ENCODE results near the gene ZYG11A. TPM values are rescaled to one million over a fixed set of nuclear protein-coding genes. Genes with fewer than 3 reads are reported as not detected.

The ZYG11A gene
- polyA plus RNA-seq, 2 of the 4 experiments (the other 2 are of a cell fraction): 2.6 to 4.8 TPM

GRCh38 chr1:52880206-52880605 is 37.6 kb downstream of the ZYG11A start:
- no peak overlapping the region for H3K4me3 ChIP-seq
- DNase-seq (ENCODE audit: low read depth in 1 of 2, low spot score in 1 of 2): no peak
- TF ChIP-seq TFCP2L1 (CRISPR knock-in tag; IDR thresholded peaks at IDR 0.05) (no peak), KDM5A (IDR thresholded peaks at IDR 0.05) (no peak), HMGXB4 (CRISPR knock-in tag; IDR thresholded peaks at IDR 0.05; ENCODE audit: borderline replicate concordance) (no peak), CBX8 (IDR thresholded peaks at IDR 0.05) (no peak), PHF8 (IDR thresholded peaks at IDR 0.05; ENCODE audit: borderline replicate concordance, low read depth) (no peak), SREBF2 (IDR thresholded peaks at IDR 0.05) (no peak), NPAS2 (CRISPR knock-in tag; IDR thresholded peaks at IDR 0.05; ENCODE audit: borderline replicate concordance) (no peak), KDM1A (IDR thresholded peaks at IDR 0.05; ENCODE audit: low read depth) (no peak), RNF2 (IDR thresholded peaks at IDR 0.05; ENCODE audit: borderline replicate concordance, low read depth) (no peak), RARB (CRISPR knock-in tag; IDR thresholded peaks at IDR 0.05) (no peak), ZC3H11A (IDR thresholded peaks at IDR 0.05) (no peak), HDAC2 (IDR thresholded peaks at IDR 0.05) (no peak), MAZ (IDR thresholded peaks at IDR 0.05; ENCODE audit: borderline replicate concordance, low read depth, low read length) (no peak), USF2 (IDR thresholded peaks at IDR 0.05) (no peak), ELK1 (IDR thresholded peaks at IDR 0.05; ENCODE audit: low read depth, low read length) (no peak), RAD21 (conservative IDR thresholded peaks at IDR 0.05 in 1 of 2, IDR thresholded peaks at IDR 0.05 in 1 of 2) (no peak)
- TF ChIP-seq, protein P1, sequence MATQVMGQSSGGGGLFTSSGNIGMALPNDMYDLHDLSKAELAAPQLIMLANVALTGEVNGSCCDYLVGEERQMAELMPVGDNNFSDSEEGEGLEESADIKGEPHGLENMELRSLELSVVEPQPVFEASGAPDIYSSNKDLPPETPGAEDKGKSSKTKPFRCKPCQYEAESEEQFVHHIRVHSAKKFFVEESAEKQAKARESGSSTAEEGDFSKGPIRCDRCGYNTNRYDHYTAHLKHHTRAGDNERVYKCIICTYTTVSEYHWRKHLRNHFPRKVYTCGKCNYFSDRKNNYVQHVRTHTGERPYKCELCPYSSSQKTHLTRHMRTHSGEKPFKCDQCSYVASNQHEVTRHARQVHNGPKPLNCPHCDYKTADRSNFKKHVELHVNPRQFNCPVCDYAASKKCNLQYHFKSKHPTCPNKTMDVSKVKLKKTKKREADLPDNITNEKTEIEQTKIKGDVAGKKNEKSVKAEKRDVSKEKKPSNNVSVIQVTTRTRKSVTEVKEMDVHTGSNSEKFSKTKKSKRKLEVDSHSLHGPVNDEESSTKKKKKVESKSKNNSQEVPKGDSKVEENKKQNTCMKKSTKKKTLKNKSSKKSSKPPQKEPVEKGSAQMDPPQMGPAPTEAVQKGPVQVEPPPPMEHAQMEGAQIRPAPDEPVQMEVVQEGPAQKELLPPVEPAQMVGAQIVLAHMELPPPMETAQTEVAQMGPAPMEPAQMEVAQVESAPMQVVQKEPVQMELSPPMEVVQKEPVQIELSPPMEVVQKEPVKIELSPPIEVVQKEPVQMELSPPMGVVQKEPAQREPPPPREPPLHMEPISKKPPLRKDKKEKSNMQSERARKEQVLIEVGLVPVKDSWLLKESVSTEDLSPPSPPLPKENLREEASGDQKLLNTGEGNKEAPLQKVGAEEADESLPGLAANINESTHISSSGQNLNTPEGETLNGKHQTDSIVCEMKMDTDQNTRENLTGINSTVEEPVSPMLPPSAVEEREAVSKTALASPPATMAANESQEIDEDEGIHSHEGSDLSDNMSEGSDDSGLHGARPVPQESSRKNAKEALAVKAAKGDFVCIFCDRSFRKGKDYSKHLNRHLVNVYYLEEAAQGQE (IDR thresholded peaks at IDR 0.05): no peak
- TF ChIP-seq, protein P2, sequence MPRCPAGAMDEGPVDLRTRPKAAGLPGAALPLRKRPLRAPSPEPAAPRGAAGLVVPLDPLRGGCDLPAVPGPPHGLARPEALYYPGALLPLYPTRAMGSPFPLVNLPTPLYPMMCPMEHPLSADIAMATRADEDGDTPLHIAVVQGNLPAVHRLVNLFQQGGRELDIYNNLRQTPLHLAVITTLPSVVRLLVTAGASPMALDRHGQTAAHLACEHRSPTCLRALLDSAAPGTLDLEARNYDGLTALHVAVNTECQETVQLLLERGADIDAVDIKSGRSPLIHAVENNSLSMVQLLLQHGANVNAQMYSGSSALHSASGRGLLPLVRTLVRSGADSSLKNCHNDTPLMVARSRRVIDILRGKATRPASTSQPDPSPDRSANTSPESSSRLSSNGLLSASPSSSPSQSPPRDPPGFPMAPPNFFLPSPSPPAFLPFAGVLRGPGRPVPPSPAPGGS (IDR thresholded peaks at IDR 0.05): no peak
- TF ChIP-seq, protein P3, sequence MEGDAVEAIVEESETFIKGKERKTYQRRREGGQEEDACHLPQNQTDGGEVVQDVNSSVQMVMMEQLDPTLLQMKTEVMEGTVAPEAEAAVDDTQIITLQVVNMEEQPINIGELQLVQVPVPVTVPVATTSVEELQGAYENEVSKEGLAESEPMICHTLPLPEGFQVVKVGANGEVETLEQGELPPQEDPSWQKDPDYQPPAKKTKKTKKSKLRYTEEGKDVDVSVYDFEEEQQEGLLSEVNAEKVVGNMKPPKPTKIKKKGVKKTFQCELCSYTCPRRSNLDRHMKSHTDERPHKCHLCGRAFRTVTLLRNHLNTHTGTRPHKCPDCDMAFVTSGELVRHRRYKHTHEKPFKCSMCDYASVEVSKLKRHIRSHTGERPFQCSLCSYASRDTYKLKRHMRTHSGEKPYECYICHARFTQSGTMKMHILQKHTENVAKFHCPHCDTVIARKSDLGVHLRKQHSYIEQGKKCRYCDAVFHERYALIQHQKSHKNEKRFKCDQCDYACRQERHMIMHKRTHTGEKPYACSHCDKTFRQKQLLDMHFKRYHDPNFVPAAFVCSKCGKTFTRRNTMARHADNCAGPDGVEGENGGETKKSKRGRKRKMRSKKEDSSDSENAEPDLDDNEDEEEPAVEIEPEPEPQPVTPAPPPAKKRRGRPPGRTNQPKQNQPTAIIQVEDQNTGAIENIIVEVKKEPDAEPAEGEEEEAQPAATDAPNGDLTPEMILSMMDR (IDR thresholded peaks at IDR 0.05): no peak
- H3K27ac ChIP-seq: no peak overlapping the region
- ATAC-seq: no peak
- WGBS (ENCODE audit: missing lambda C conversion rate): 94% methylated on average over 2 of the region's 2 CpGs
- ChIA-PET POLR2A (no interaction called here), CTCF (no interaction called here)
- no peak for FAIRE-seq
- no peaks in the 10 kb centered on the region for H3K9me3 ChIP-seq
- peaks cover 4% of the 10 kb centered on the region; the same call in 2 of the 3 replicates for H3K4me1 ChIP-seq
- no peak overlapping the region for H3K4me2 ChIP-seq

All from A549 (cell line).